GM18858 (cell line): ENCODE results near the gene SDHB.

Experiments used
- ATAC-seq: cut with Tn5 transposase; IDR thresholded peaks from one replicate; pipeline ENCODE4 v1.9.1; 2021; ENCODE audit not compliant: unreplicated experiment

Gene SDHB

GRCh38 chr1:17046334-17046657 is 7.5 kb downstream of the SDHB start:
- no peak for ATAC-seq

GRCh38 chr1:17045634-17046333 is 8.0 kb downstream of the SDHB start:
- no peak for ATAC-seq

- ATAC-seq, result no peak
Observed at GRCh38 chr1:17045150-17045549, 8.7 kb downstream of the SDHB start.

GRCh38 chr1:17043676-17044075 is 10.2 kb downstream of the SDHB start:
- ATAC-seq, result no peak

GRCh38 chr1:17040135-17040534 is 13.7 kb downstream of the SDHB start:
- ATAC-seq, result no peak

GRCh38 chr1:17039522-17039921 is 14.3 kb downstream of the SDHB start:
- no peak for ATAC-seq

GRCh38 chr1:17033481-17033880 is 20.4 kb downstream of the SDHB start:
- no peak for ATAC-seq

GRCh38 chr1:17032741-17033140 is 21.1 kb downstream of the SDHB start:
- no peak for ATAC-seq

GRCh38 chr1:17031436-17031835 is 22.4 kb downstream of the SDHB start:
- no peak for ATAC-seq

GRCh38 chr1:17030206-17030605 is 23.6 kb downstream of the SDHB start:
- ATAC-seq, result no peak

- ATAC-seq, result no peak
Observed at GRCh38 chr1:17028662-17029188, 25.1 kb downstream of the SDHB start.

GRCh38 chr1:17027900-17028299 is 25.9 kb downstream of the SDHB start:
- no peak for ATAC-seq

- ATAC-seq, result no peak
Observed at GRCh38 chr1:17027403-17027802, 26.4 kb downstream of the SDHB start.

- no peak for ATAC-seq
Observed at GRCh38 chr1:17024721-17025120, 29.1 kb downstream of the SDHB start.

- no peak for ATAC-seq
Observed at GRCh38 chr1:17023573-17023972, 30.3 kb downstream of the SDHB start.

- no peak for ATAC-seq
Observed at GRCh38 chr1:17023102-17023501, 30.7 kb downstream of the SDHB start.

GRCh38 chr1:17021896-17022295 is 31.9 kb downstream of the SDHB start:
- no peak for ATAC-seq

- ATAC-seq, result no peak
Observed at GRCh38 chr1:17020502-17020901, 33.3 kb downstream of the SDHB start.

- no peak for ATAC-seq
Observed at GRCh38 chr1:17018849-17019248, 35.0 kb downstream of the SDHB start.

GRCh38 chr1:17017435-17017834 is 36.4 kb downstream of the SDHB start:
- no peak for ATAC-seq

- ATAC-seq, result no peak
Observed at GRCh38 chr1:17016317-17016661, 37.5 kb downstream of the SDHB start.

- no peak for ATAC-seq
Observed at GRCh38 chr1:17014671-17015567, 38.9 kb downstream of the SDHB start.
